ENCODE results near the gene DHX8.
"Not testable (repeated sequence)": the region's sequence is repeated elsewhere in the genome, so short reads cannot be mapped to it uniquely, and the experiment has no call there.

DNA sequence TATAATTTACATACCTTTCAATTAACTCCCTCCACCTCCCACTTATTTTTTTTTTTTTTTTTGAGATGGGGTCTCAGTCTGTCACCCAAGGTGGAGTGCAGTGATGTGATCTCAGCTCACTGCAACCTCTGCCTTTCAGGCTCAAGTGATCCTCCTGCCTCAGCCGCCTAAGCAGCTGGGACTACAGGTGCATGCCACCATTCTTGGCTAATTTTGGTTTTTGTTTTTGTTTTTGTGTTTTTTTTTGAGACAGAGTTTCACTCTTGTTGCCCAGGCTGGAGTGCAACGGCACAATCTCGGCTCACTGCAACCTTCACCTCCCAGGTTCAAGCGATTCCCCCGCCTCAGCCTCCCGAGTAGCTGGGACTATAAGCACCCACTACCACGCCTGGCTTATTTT lies 25.7 kb downstream of the DHX8 start:
- TF ChIP-seq, protein P1, sequence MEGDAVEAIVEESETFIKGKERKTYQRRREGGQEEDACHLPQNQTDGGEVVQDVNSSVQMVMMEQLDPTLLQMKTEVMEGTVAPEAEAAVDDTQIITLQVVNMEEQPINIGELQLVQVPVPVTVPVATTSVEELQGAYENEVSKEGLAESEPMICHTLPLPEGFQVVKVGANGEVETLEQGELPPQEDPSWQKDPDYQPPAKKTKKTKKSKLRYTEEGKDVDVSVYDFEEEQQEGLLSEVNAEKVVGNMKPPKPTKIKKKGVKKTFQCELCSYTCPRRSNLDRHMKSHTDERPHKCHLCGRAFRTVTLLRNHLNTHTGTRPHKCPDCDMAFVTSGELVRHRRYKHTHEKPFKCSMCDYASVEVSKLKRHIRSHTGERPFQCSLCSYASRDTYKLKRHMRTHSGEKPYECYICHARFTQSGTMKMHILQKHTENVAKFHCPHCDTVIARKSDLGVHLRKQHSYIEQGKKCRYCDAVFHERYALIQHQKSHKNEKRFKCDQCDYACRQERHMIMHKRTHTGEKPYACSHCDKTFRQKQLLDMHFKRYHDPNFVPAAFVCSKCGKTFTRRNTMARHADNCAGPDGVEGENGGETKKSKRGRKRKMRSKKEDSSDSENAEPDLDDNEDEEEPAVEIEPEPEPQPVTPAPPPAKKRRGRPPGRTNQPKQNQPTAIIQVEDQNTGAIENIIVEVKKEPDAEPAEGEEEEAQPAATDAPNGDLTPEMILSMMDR (IDR thresholded peaks at IDR 0.05) = not testable (repeated sequence)
- TF ChIP-seq POLR2A (IDR thresholded peaks at IDR 0.05) = not testable (repeated sequence)
